Astrocyte (in vitro differentiated cells and primary cell): ENCODE measurements around the gene ETHE1. TPM values are rescaled to one million over a fixed set of nuclear protein-coding genes. Genes with fewer than 3 reads are reported as not detected.

Experiments
- DNase-seq: peaks from one replicate; pipeline ENCODE4 v3.0.0-alpha.2; 2010; ENCODE audit warnings: low read depth
- FAIRE-seq: peaks from 2 replicates; lab custom pipeline; 2011; peaks lifted over from hg19 to GRCh38; lab: Jason Lieb, UNC
- H2AFZ ChIP-seq: 2 replicates; pipeline ENCODE4 v1.6.0; 2012; ENCODE audit warnings: low read depth, low read length, inconsistent platforms
- H3K27ac ChIP-seq: 2 replicates; pipeline ENCODE4 v1.5.1; 2011; ENCODE audit warnings: low read depth, low read length, inconsistent platforms
- H3K27me3 ChIP-seq: 2 replicates; pipeline ENCODE4 v1.6.0; 2011; ENCODE audit warnings: low read length, inconsistent platforms; ENCODE audit not compliant: insufficient read depth
- H3K36me3 ChIP-seq: 2 replicates; pipeline ENCODE4 v1.5.1; 2011; ENCODE audit warnings: low read length, inconsistent platforms; ENCODE audit not compliant: insufficient read depth
- H3K4me1 ChIP-seq: 2 replicates; pipeline ENCODE4 v1.5.1; 2011; ENCODE audit warnings: low read length, inconsistent platforms; ENCODE audit not compliant: insufficient read depth
- H3K4me2 ChIP-seq: 2 replicates; pipeline ENCODE4 v1.6.0; 2012; ENCODE audit warnings: low read length, inconsistent platforms
- H3K4me3 ChIP-seq: 2 replicates; pipeline ENCODE4 v1.5.1; 2011; ENCODE audit warnings: low read depth, mild to moderate bottlenecking, low read length, inconsistent platforms; ENCODE audit not compliant: insufficient read depth
- H3K79me2 ChIP-seq: 2 replicates; pipeline ENCODE4 v1.6.0; 2012; ENCODE audit warnings: mild to moderate bottlenecking, low read length, inconsistent platforms; ENCODE audit not compliant: insufficient read depth
- H3K9ac ChIP-seq: 2 replicates; pipeline ENCODE4 v1.6.0; 2012; ENCODE audit warnings: mild to moderate bottlenecking, low read length, inconsistent platforms
- H3K9me3 ChIP-seq: 2 replicates; pipeline ENCODE4 v1.5.1; 2012; ENCODE audit warnings: low read depth, mild to moderate bottlenecking, low read length, inconsistent platforms; ENCODE audit not compliant: insufficient read depth
- H4K20me1 ChIP-seq: 2 replicates; pipeline ENCODE4 v1.6.0; 2012; ENCODE audit warnings: low read length, inconsistent platforms; ENCODE audit not compliant: insufficient read depth
- H3K27ac Mint-ChIP-seq: one replicate; pipeline ENCODE4 v1.8.0; 2021; ENCODE audit warnings: mild to moderate bottlenecking, mixed read lengths; ENCODE audit not compliant: unreplicated experiment
- H3K27me3 Mint-ChIP-seq: one replicate; pipeline ENCODE4 v1.8.0; 2021; ENCODE audit warnings: low read depth, mixed read lengths; ENCODE audit not compliant: unreplicated experiment
- H3K36me3 Mint-ChIP-seq: one replicate; pipeline ENCODE4 v1.8.0; 2021; ENCODE audit warnings: low read depth, mixed read lengths; ENCODE audit not compliant: unreplicated experiment
- H3K4me1 Mint-ChIP-seq: one replicate; pipeline ENCODE4 v1.8.0; 2021; ENCODE audit warnings: low read depth, mixed read lengths; ENCODE audit not compliant: unreplicated experiment
- H3K4me3 Mint-ChIP-seq: one replicate; pipeline ENCODE4 v1.8.0; 2021; ENCODE audit warnings: mild to moderate bottlenecking, moderate library complexity, mixed read lengths; ENCODE audit not compliant: unreplicated experiment
- H3K9me3 Mint-ChIP-seq: one replicate; pipeline ENCODE4 v1.8.0; 2021; ENCODE audit warnings: mild to moderate bottlenecking, mixed read lengths; ENCODE audit not compliant: unreplicated experiment
- CTCF ChIP-seq: IDR thresholded peaks from 2 replicates; pipeline ENCODE4 v1.5.1; 2011; ENCODE audit warnings: low read depth, mild to moderate bottlenecking, inconsistent platforms, low read length, moderate library complexity; ENCODE audit not compliant: insufficient read depth
- EZH2 ChIP-seq: IDR thresholded peaks from 2 replicates; pipeline ENCODE4 v1.6.1; 2012; ENCODE audit warnings: mild to moderate bottlenecking, low read length, inconsistent platforms; ENCODE audit not compliant: insufficient read depth
- total RNA-seq: library from RNA; stranded (reverse); gene quantifications from 2 replicates; pipeline ENCODE4 v1.2.1, GENCODE V29; 2021

Gene ETHE1
- total RNA-seq, 1 donor from 2014 or later: 50.7 TPM

- no peak overlapping the region for H3K4me3 ChIP-seq
- peaks cover 8% of the 10 kb centered on the region for H3K36me3 Mint-ChIP-seq
- no peak for FAIRE-seq
- no peak overlapping the region for H3K4me2 ChIP-seq
- no peaks in the 10 kb centered on the region for H3K27me3 Mint-ChIP-seq
- no peak overlapping the region for H3K4me3 Mint-ChIP-seq
- DNase-seq: no peak
- H4K20me1 ChIP-seq: no peaks in the 10 kb centered on the region
- no peak overlapping the region for H3K27ac ChIP-seq
- no peaks in the 10 kb centered on the region for H3K79me2 ChIP-seq
- H2AFZ ChIP-seq: no peak overlapping the region
- H3K4me1 ChIP-seq: no peaks in the 10 kb centered on the region
- no peaks in the 10 kb centered on the region for H3K4me1 Mint-ChIP-seq
- H3K36me3 ChIP-seq: no peaks in the 10 kb centered on the region
- no peak overlapping the region for H3K9ac ChIP-seq
- TF ChIP-seq EZH2 (no peak), CTCF (no peak)
- no peaks in the 10 kb centered on the region for H3K9me3 ChIP-seq
- no peaks in the 10 kb centered on the region for H3K27me3 ChIP-seq
- no peaks in the 10 kb centered on the region for H3K9me3 Mint-ChIP-seq
- H3K27ac Mint-ChIP-seq: no peak overlapping the region
Observed at GRCh38 chr19:43489310-43489709, 37.7 kb downstream of the ETHE1 start.

- H4K20me1 ChIP-seq: no peaks in the 10 kb centered on the region
Observed at GRCh38 chr19:43488179-43488578, 38.8 kb downstream of the ETHE1 start.

More at GRCh38 chr19:43488179-43488578, 38.8 kb downstream of the ETHE1 start:
- Histone ChIP-seq H3K4me1 (no peaks in the 10 kb centered on the region), H3K9me3 (no peaks in the 10 kb centered on the region), H3K4me3 (no peak overlapping the region), H2AFZ (no peak overlapping the region), H3K36me3 (no peaks in the 10 kb centered on the region), H3K27me3 (no peaks in the 10 kb centered on the region), H3K27ac (no peak overlapping the region), H3K9ac (no peak overlapping the region), H3K4me2 (no peak overlapping the region), H3K79me2 (no peaks in the 10 kb centered on the region)
- no peak overlapping the region for H3K27ac Mint-ChIP-seq
- H3K27me3 Mint-ChIP-seq: no peaks in the 10 kb centered on the region
- peaks cover 8% of the 10 kb centered on the region for H3K36me3 Mint-ChIP-seq
- TF ChIP-seq CTCF: no peak
- TF ChIP-seq EZH2: no peak
- no peaks in the 10 kb centered on the region for H3K4me1 Mint-ChIP-seq
- H3K4me3 Mint-ChIP-seq: no peak overlapping the region
- H3K9me3 Mint-ChIP-seq: no peaks in the 10 kb centered on the region
- no peak for DNase-seq
- FAIRE-seq: no peak
